NCI-H2227 (cell line): ENCODE results near the gene ENKD1.

ENCODE experiments used
- DNase-seq: peaks from one replicate; lab custom pipeline; 2025; ENCODE audit not compliant: unreplicated experiment; lab: John Stamatoyannopoulos, UW

ENKD1 gene

GRCh38 chr16:67664258-67664657 is 2.3 kb downstream of the ENKD1 start:
- no peak for DNase-seq

- DNase-seq, result no peak
These were observed 2.7 kb downstream of the ENKD1 start for GRCh38 chr16:67663877-67664222.

- peak; percentile 16 for DNase-seq
These were observed 3.2 kb downstream of the ENKD1 start for GRCh38 chr16:67663151-67663876.

GRCh38 chr16:67662653-67663010 is 3.9 kb downstream of the ENKD1 start:
- no peak for DNase-seq

- no peak for DNase-seq
These were observed 4.5 kb downstream of the ENKD1 start for GRCh38 chr16:67661886-67662652.

- DNase-seq, result peak; percentile 67
These were observed 5.3 kb downstream of the ENKD1 start for GRCh38 chr16:67661101-67661761.

- peak; percentile 98 for DNase-seq
These were observed 6.0 kb downstream of the ENKD1 start, which contains the start of gene PARD6A for GRCh38 chr16:67660564-67661028. Gene PARD6A (plus strand): TSS chr16:67660960. CDS start chr16:67661039, 79 bp downstream.

- DNase-seq, result peak; percentile 94
These were observed 6.6 kb downstream of the ENKD1 start, which contains the start of gene ACD for GRCh38 chr16:67659675-67660563. Gene ACD (minus strand): TSS chr16:67660260. CDS start chr16:67660220, 40 bp downstream.

GRCh38 chr16:67658849-67659674 is 7.5 kb downstream of the ENKD1 start:
- DNase-seq, result no peak

- DNase-seq, result no peak
These were observed 8.6 kb downstream of the ENKD1 start for GRCh38 chr16:67657751-67658518.

- no peak for DNase-seq
These were observed 9.4 kb downstream of the ENKD1 start for GRCh38 chr16:67657017-67657608.

GRCh38 chr16:67656344-67657016 is 10.1 kb downstream of the ENKD1 start:
- DNase-seq, result no peak

GRCh38 chr16:67655363-67655762 is 11.2 kb downstream of the ENKD1 start:
- no peak for DNase-seq

- DNase-seq, result peak; percentile 11
These were observed 12.1 kb downstream of the ENKD1 start for GRCh38 chr16:67654403-67654911.

GRCh38 chr16:67653789-67654402 is 12.7 kb downstream of the ENKD1 start:
- no peak for DNase-seq

GRCh38 chr16:67653128-67653788 is 13.3 kb downstream of the ENKD1 start:
- peak; percentile 60 for DNase-seq

GRCh38 chr16:67652578-67653127 is 13.9 kb downstream of the ENKD1 start:
- DNase-seq, result peak; percentile 62
